Lung (tissue), 12 donors: ENCODE data around the gene GPR15LG. TPM values are rescaled to one million over a fixed set of nuclear protein-coding genes. Genes with fewer than 3 reads are reported as not detected.

Source experiments
- ATAC-seq: fragments of 200-7000 bp; cut with Tn5 transposase; one replicate; pipeline ENCODE4 v1.9.1; 2020; ENCODE audit warnings: moderate number of reproducible peaks; ENCODE audit not compliant: insufficient read depth, low FRiP score
- DNase-seq, 3 donors: peaks; one replicate each; pipeline ENCODE4 v3.0.0-alpha.2; 2013 to 2017
- H3K27ac ChIP-seq, 2 donors: one replicate each; pipeline ENCODE4 v1.5.1; 2013; ENCODE audit warnings: mild to moderate bottlenecking in 2 of 2, moderate library complexity in 2 of 2, control low read depth in 1 of 2, inconsistent platforms in 1 of 2, low read depth in 1 of 2, low read length in 1 of 2
- H3K27me3 ChIP-seq, 3 donors: one replicate each; pipeline ENCODE4 v1.5.1; 2013; ENCODE audit warnings: low read length in 2 of 3; ENCODE audit not compliant: control insufficient read depth in 3 of 3, insufficient read depth in 3 of 3
- H3K36me3 ChIP-seq, 4 donors: one replicate each; pipeline ENCODE4 v1.5.1; 2013; ENCODE audit warnings: low read length in 4 of 4, mild to moderate bottlenecking in 1 of 4, moderate library complexity in 1 of 4; ENCODE audit not compliant: control insufficient read depth in 4 of 4, insufficient read depth in 4 of 4
- H3K4me1 ChIP-seq, 5 donors: one replicate each; pipeline ENCODE4 v1.5.1; 2013; ENCODE audit warnings: low read length in 5 of 5, mild to moderate bottlenecking in 2 of 5, moderate library complexity in 1 of 5; ENCODE audit not compliant: control insufficient read depth in 5 of 5, insufficient read depth in 5 of 5
- H3K4me3 ChIP-seq: one replicate; pipeline ENCODE4 v1.5.1; 2013; ENCODE audit warnings: mild to moderate bottlenecking, control low read depth, moderate library complexity
- H3K9ac ChIP-seq, 2 donors: one replicate each; pipeline ENCODE4 v1.5.1; 2013; ENCODE audit warnings: low read length in 2 of 2, control low read depth in 1 of 2; ENCODE audit not compliant: insufficient read depth in 1 of 2
- H3K9me3 ChIP-seq, 4 donors: one replicate each; pipeline ENCODE4 v1.5.1; 2013; ENCODE audit warnings: low read length in 3 of 4, mild to moderate bottlenecking in 1 of 4, moderate library complexity in 1 of 4; ENCODE audit not compliant: control insufficient read depth in 4 of 4, insufficient read depth in 3 of 4
- CTCF ChIP-seq: IDR thresholded peaks from 2 replicates; pipeline ENCODE4 v1.5.1; 2012; ENCODE audit warnings: mild to moderate bottlenecking; ENCODE audit errors: control extremely low read depth, extremely low read depth
- WGBS, 2 donors: extraction: QIAGEN DNeasy Blood & Tissue Kit; methylation state at CpG; one replicate each; pipeline ENCODE4 v1.1.7; 2013; 5-methylcytosine and 5-hydroxymethylcytosine counted together
- polyA plus RNA-seq, 2 donors: library from polyadenylated mRNA; stranded (reverse); fragments of 200-250 nt; gene quantifications; one replicate each; pipeline ENCODE4 v1.2.1, GENCODE V29; 2013
- total RNA-seq, 2 donors: library from RNA; depleted of rRNA in 1 of 2; stranded (reverse); fragments of >200 nt in 1 of 2; gene quantifications; one replicate each; pipeline ENCODE4 v1.2.1, GENCODE V29; 2014 to 2021
- donor health status: control.
- donor health status: control.
- donor health status: Bipolar disorder and iron deficiency.
- donor health status: healthy.
- donor health status: DM: yes; HTN: yes; CAD: no.

The GPR15LG gene
- total and polyA plus RNA-seq, 4 donors: 0.47 TPM; not detected in 3

GRCh38 chr10:84204610-84205009 lies 31.0 kb downstream of the GPR15LG start:
- Histone ChIP-seq H3K9me3 (peaks cover 0 to 2% (median 0%) of the 10 kb centered on the region in 4 donors), H3K27ac (no peak overlapping the region), H3K4me3 (no peak overlapping the region), H3K9ac (no peak overlapping the region), H3K36me3 (no peaks in the 10 kb centered on the region), H3K27me3 (peaks cover 0 to 6% (median 0%) of the 10 kb centered on the region in 3 donors), H3K4me1 (no peaks in the 10 kb centered on the region)
- no peak for DNase-seq
- WGBS, 2 donors: 92 to 93% methylated on average over 4 of the region's 4 CpGs
- TF ChIP-seq CTCF: no peak
- ATAC-seq: no peak

GRCh38 chr10:84205049-84205852 lies 31.6 kb downstream of the GPR15LG start:
- peaks cover 0 to 6% (median 0%) of the 10 kb centered on the region in 3 donors for H3K27me3 ChIP-seq
- peaks cover 0 to 2% (median 0%) of the 10 kb centered on the region in 4 donors for H3K9me3 ChIP-seq
- peak; percentile 63 for ATAC-seq

GRCh38 chr10:84205853-84206525 lies 32.4 kb downstream of the GPR15LG start:
- DNase-seq (no peak), ATAC-seq (no peak)
- peaks cover 0 to 6% (median 0%) of the 10 kb centered on the region in 3 donors for H3K27me3 ChIP-seq
- H3K4me3 ChIP-seq: no peak overlapping the region
- H3K4me1 ChIP-seq: no peaks in the 10 kb centered on the region
- H3K9ac ChIP-seq: no peak overlapping the region
- no peak overlapping the region for H3K27ac ChIP-seq
- WGBS, 2 donors: 64 to 70% methylated on average over 6 of the region's 6 CpGs
- H3K36me3 ChIP-seq: no peaks in the 10 kb centered on the region
- H3K9me3 ChIP-seq: peaks cover 0 to 2% (median 0%) of the 10 kb centered on the region in 4 donors
- TF ChIP-seq CTCF: no peak

More at GRCh38 chr10:84205049-84205852, 31.6 kb downstream of the GPR15LG start:
- no peaks in the 10 kb centered on the region for H3K4me1 ChIP-seq
- H3K9ac ChIP-seq: no peak overlapping the region
- peak in 2 of 3 donors; percentile 2 to 14 for DNase-seq
- WGBS, 2 donors: 32 to 33% methylated on average over 8 of the region's 8 CpGs
- H3K36me3 ChIP-seq: no peaks in the 10 kb centered on the region
- H3K4me3 ChIP-seq: no peak overlapping the region
- no peak overlapping the region for H3K27ac ChIP-seq
- peak; percentile 26 for TF ChIP-seq CTCF
